Gastrocnemius medialis (tissue), 4 donors: Measurements from ENCODE around the gene ACO1. TPM values are rescaled to one million over a fixed set of nuclear protein-coding genes. Genes with fewer than 3 reads are reported as not detected.
"Not testable (repeated sequence)": the region's sequence is repeated elsewhere in the genome, so short reads cannot be mapped to it uniquely, and the experiment has no call there.

Source experiments
- ATAC-seq, 2 donors: fragments of 150-250 bp; one replicate each; pipeline ENCODE4 v1.9.1; 2016
- DNase-seq, 2 donors: peaks; one replicate each; pipeline ENCODE4 v3.0.0-alpha.2; 2019
- H3K27ac ChIP-seq, 4 donors: fragments of 200-600 bp; sonication (generic); 1 replicate in 1 of 4; 2 replicates in 3 of 4; pipeline ENCODE4 v1.5.1; 2016 to 2018; ENCODE audit warnings: mild to moderate bottlenecking in 2 of 4, moderate library complexity in 1 of 4
- H3K27me3 ChIP-seq, 3 donors: fragments of 200-600 bp; sonication (generic) in 2 of 3; 1 replicate in 1 of 3; 2 replicates in 2 of 3; pipeline versions ENCODE4 v1.5.1 to v1.6.0; 2016 to 2019; ENCODE audit warnings: mild to moderate bottlenecking in 1 of 3, moderate library complexity in 1 of 3
- H3K36me3 ChIP-seq, 2 donors: fragments of 200-600 bp; sonication (generic) in 1 of 2; one replicate each; pipeline ENCODE4 v1.5.1; 2017 to 2018
- H3K4me1 ChIP-seq, 2 donors: fragments of 200-600 bp; sonication (generic) in 1 of 2; one replicate each; pipeline ENCODE4 v1.5.1; 2016 to 2017; ENCODE audit warnings: mild to moderate bottlenecking in 2 of 2
- H3K4me3 ChIP-seq, 4 donors: fragments of 200-600 bp; sonication (generic) in 3 of 4; 1 replicate in 1 of 4; 2 replicates in 3 of 4; pipeline ENCODE4 v1.5.1; 2016 to 2019; ENCODE audit warnings: mild to moderate bottlenecking in 2 of 4
- H3K9me3 ChIP-seq, 3 donors: fragments of 200-600 bp; sonication (generic) in 2 of 3; 1 replicate in 1 of 3; 2 replicates in 2 of 3; pipeline ENCODE4 v1.5.1; 2016 to 2019
- POLR2A ChIP-seq, 2 donors: fragments of 450-650 bp; IDR thresholded peaks; one replicate each; pipeline ENCODE4 v1.6.1; 2017; ENCODE audit warnings: antibody characterized with exemption in 2 of 2, mild to moderate bottlenecking in 2 of 2, moderate library complexity in 2 of 2
- in situ Hi-C, 4 donors: fragments of 200-750 bp; cut with MboI; loops; one replicate each; pipeline versions ENCODE4 v1.15.0 to v1.8.0; 2017; ENCODE audit warnings: low sequenced_read_pairs in 4 of 4
- intact Hi-C: fragments of 100-400 bp; cut with DNase I; formaldehyde crosslinking; loops from one replicate; pipeline ENCODE4 v1.15.1; 2023; ENCODE audit warnings: low total_unique reads
- total RNA-seq, 4 donors: library from RNA; depleted of rRNA; stranded (reverse); fragments of >200 nt; gene quantifications; one replicate each; pipeline versions ENCODE4 v1.1.0 to v1.2.3, GENCODE V29; 2016
- TF ChIP-seq, protein P1 (sequence below), 5 experiments: fragments of 450-650 bp in 3 of 5; fragments of 200-600 bp in 2 of 5; sonication (generic) in 2 of 5; IDR thresholded peaks in 4 of 5; conservative IDR thresholded peaks in 1 of 5; 1 replicate in 4 of 5; 2 replicates in 1 of 5; pipeline ENCODE4 v1.5.1; 2016 to 2019; ENCODE audit warnings: antibody characterized with exemption in 5 of 5, mild to moderate bottlenecking in 3 of 5, moderate library complexity in 3 of 5

ACO1 gene
- total RNA-seq, 4 donors from 2014 or later: 28.3 to 35.0 (median 30.3) TPM

DNA sequence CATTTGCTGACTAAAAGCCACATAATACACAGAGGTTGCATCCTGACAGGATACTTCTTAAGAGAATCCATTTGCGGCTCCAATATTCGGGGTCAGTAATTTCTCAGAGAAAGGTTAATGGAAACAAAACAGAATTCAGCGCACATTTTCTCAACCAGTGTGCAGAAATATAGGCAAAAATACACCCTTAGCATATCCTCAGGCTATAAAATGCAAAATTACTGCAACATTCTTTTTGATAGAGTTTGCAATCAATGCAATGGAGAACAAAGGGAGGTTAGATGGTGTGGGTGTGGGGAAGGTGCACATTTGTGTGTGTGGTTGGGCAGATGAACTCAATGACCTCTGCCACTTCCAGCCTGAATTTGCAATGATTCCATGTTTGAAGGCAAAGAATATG lies 35.4 kb upstream of the ACO1 start:
- TF ChIP-seq, protein P1, sequence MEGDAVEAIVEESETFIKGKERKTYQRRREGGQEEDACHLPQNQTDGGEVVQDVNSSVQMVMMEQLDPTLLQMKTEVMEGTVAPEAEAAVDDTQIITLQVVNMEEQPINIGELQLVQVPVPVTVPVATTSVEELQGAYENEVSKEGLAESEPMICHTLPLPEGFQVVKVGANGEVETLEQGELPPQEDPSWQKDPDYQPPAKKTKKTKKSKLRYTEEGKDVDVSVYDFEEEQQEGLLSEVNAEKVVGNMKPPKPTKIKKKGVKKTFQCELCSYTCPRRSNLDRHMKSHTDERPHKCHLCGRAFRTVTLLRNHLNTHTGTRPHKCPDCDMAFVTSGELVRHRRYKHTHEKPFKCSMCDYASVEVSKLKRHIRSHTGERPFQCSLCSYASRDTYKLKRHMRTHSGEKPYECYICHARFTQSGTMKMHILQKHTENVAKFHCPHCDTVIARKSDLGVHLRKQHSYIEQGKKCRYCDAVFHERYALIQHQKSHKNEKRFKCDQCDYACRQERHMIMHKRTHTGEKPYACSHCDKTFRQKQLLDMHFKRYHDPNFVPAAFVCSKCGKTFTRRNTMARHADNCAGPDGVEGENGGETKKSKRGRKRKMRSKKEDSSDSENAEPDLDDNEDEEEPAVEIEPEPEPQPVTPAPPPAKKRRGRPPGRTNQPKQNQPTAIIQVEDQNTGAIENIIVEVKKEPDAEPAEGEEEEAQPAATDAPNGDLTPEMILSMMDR (IDR thresholded peaks at IDR 0.05 in 4 of 5, conservative IDR thresholded peaks at IDR 0.05 in 1 of 5): no peak
- no peak for TF ChIP-seq POLR2A (IDR thresholded peaks at IDR 0.05)
- no peak overlapping the region for H3K27ac ChIP-seq
- no peaks in the 10 kb centered on the region for H3K4me1 ChIP-seq
- intact Hi-C loops: no loop called here
- H3K9me3 ChIP-seq: no peaks in the 10 kb centered on the region
- ATAC-seq: no peak
- no peaks in the 10 kb centered on the region for H3K27me3 ChIP-seq
- in situ Hi-C loops: no loop called here
- H3K4me3 ChIP-seq: no peak overlapping the region
- DNase-seq: no peak
- H3K36me3 ChIP-seq: no peaks in the 10 kb centered on the region

DNA sequence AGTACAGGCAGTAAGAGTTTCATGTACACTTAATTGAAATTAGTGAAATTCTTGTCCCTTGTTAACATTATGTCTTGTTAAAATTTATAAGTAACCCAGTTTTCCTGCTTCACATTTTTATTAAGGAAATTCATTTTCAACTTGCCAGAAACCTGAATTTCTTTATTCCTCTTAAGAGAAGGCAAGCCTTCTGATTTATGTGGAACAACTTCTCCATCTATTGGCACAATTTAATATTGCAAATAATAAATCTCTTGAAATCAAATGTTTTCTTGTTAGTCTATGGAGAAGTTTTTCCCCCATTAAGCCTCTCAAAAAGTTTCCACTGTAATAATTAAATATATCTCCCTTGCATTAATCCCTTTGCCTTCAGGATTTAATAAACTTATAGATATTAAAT lies 33.8 kb upstream of the ACO1 start:
- no peaks in the 10 kb centered on the region for H3K27me3 ChIP-seq
- H3K4me3 ChIP-seq: no peak overlapping the region
- DNase-seq (no peak), ATAC-seq (no peak)
- no peaks in the 10 kb centered on the region for H3K4me1 ChIP-seq
- H3K27ac ChIP-seq: no peak overlapping the region
- no peak for TF ChIP-seq POLR2A (IDR thresholded peaks at IDR 0.05)
- TF ChIP-seq, protein P1 (IDR thresholded peaks at IDR 0.05 in 4 of 5, conservative IDR thresholded peaks at IDR 0.05 in 1 of 5): peak in 1 of 5 experiments; percentile 20
- H3K9me3 ChIP-seq: no peaks in the 10 kb centered on the region
- no peaks in the 10 kb centered on the region for H3K36me3 ChIP-seq
- intact Hi-C loops: no loop called here
- in situ Hi-C loops: no loop called here

DNA sequence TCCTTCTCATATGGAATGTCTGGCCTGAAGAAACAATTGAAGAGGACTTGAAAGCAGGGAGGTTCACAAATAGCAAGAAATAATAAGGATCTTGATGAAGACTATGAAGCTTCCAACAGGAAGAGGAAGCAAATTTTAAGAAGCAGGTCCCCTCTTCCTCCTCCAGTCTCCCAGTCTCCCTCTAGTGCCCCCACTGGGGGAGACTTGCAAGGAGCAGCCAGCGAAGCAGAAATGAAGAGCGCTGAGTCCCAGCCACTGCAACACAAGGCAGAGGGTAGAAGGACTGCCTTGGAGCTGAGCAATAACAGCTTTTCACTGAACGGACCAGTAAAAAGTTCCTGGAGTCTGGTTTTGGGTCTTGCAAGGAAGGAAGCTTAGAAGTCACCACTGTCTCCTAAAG lies 32.6 kb upstream of the ACO1 start:
- H3K9me3 ChIP-seq: no peaks in the 10 kb centered on the region
- H3K4me3 ChIP-seq: no peak overlapping the region
- no peak overlapping the region for H3K27ac ChIP-seq
- H3K4me1 ChIP-seq: no peaks in the 10 kb centered on the region
- no peaks in the 10 kb centered on the region for H3K27me3 ChIP-seq
- in situ Hi-C loops (no loop called here), intact Hi-C loops (no loop called here)
- ATAC-seq (no peak), DNase-seq (no peak)
- no peaks in the 10 kb centered on the region for H3K36me3 ChIP-seq
- no peak for TF ChIP-seq POLR2A (IDR thresholded peaks at IDR 0.05)
- TF ChIP-seq, protein P1 (IDR thresholded peaks at IDR 0.05 in 4 of 5, conservative IDR thresholded peaks at IDR 0.05 in 1 of 5): no peak

DNA sequence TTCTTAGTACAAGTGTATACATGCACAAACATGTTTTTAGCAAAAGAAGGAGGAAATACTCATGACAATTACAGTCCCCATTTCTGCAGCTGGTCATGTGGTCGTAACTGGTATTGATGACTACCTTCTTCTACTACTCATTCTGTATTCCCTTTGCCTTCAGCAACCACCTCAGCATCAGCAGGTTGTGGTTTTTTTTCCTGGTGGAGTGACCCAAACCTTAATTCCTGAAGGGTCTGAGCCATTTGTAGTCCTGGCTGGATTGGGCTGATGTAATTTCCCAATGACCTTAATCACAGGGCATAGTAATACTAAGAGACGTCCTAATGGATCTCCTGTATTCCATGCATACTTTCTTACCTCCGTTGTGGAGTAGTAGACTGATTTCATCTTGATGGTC lies 31.0 kb upstream of the ACO1 start:
- H3K36me3 ChIP-seq, H3K9me3 ChIP-seq, H3K4me3 ChIP-seq, H3K27me3 ChIP-seq, intact Hi-C loops, H3K4me1 ChIP-seq, H3K27ac ChIP-seq, DNase-seq, in situ Hi-C loops, ATAC-seq: not testable (repeated sequence)

DNA sequence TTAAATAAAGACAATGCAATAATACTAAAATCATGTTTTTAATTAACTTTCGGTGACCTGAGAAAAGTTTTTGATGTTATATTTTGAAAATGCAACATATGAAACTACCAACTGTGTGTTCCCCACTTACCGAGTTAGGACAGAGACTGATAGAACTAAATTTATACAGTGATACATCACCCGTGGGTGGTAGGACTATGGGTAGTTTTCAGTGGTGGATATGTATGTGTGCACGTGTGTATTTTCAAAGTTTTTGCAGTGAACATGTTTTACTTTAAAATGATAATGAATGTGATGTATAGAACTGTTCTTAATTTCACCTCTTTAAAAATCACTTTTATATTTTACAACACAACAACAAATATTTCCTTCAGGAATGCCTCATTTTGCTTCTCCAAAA lies 25.0 kb upstream of the ACO1 start:
- Histone ChIP-seq H3K4me1 (no peaks in the 10 kb centered on the region), H3K4me3 (no peak overlapping the region), H3K36me3 (no peaks in the 10 kb centered on the region), H3K27me3 (no peaks in the 10 kb centered on the region), H3K27ac (no peak overlapping the region), H3K9me3 (no peaks in the 10 kb centered on the region)
- no peak for DNase-seq
- intact Hi-C loops: no loop called here
- in situ Hi-C loops: no loop called here
- ATAC-seq: no peak
- TF ChIP-seq, protein P1 (IDR thresholded peaks at IDR 0.05 in 4 of 5, conservative IDR thresholded peaks at IDR 0.05 in 1 of 5): no peak
- no peak for TF ChIP-seq POLR2A (IDR thresholded peaks at IDR 0.05)
